ENCODE measurements around the gene TSPAN6. TPM values are rescaled to one million over a fixed set of nuclear protein-coding genes. Genes with fewer than 3 reads are reported as not detected.

Gene TSPAN6
- total and polyA plus RNA-seq, 2 of the 13 experiments (the other 11 are each of a cell fraction or from before 2014, with no cell fraction given), result 78.9 to 133 TPM

GRCh38 chrX:100649550-100650356 is 13.1 kb upstream of the TSPAN6 start (continued):
- TF ChIP-seq PRPF4 (IDR thresholded peaks at IDR 0.05; ENCODE audit: low read depth, low read length, poor library complexity, severe bottlenecking) (no peak), MBD4 (IDR thresholded peaks at IDR 0.05; ENCODE audit: borderline replicate concordance, low read length) (no peak), GABPB1 (CRISPR knock-in tag; IDR thresholded peaks at IDR 0.05) (peak; percentile 28; the same call in 1 of the 2 replicates), PTBP1 (IDR thresholded peaks at IDR 0.05; ENCODE audit: low read depth, low read length, poor library complexity, severe bottlenecking) (no peak), PBX3 (CRISPR knock-in tag; IDR thresholded peaks at IDR 0.05; ENCODE audit: borderline replicate concordance) (no peak), THAP11 (CRISPR knock-in tag; IDR thresholded peaks at IDR 0.05) (peak; percentile 37; the same call in 1 of the 2 replicates), ZNF263 (CRISPR knock-in tag; IDR thresholded peaks at IDR 0.05) (no peak), CC2D1A (CRISPR knock-in tag; IDR thresholded peaks at IDR 0.05) (no peak), HNF4G (IDR thresholded peaks at IDR 0.05; ENCODE audit: borderline replicate concordance, low read depth, low read length) (peak; percentile 67; the same call in 1 of the 2 replicates), HNF4G (CRISPR knock-in tag; IDR thresholded peaks at IDR 0.05; ENCODE audit: borderline replicate concordance, low read depth) (peak; percentile 35; the same call in 1 of the 2 replicates), ARID5B (CRISPR knock-in tag; IDR thresholded peaks at IDR 0.05) (peak; percentile 53), SOX13 (IDR thresholded peaks at IDR 0.05) (peak; percentile 26; the same call in 1 of the 2 replicates), SOX13 (CRISPR knock-in tag; conservative IDR thresholded peaks at IDR 0.05 in 1 of 2, IDR thresholded peaks at IDR 0.05 in 1 of 2) (peak in 1 of 2 experiments; percentile 74; a peak in 2 of 4 replicates), PHF21A (CRISPR knock-in tag; IDR thresholded peaks at IDR 0.05) (peak; percentile 45; the same call in 1 of the 2 replicates), ZNF839 (CRISPR knock-in tag; IDR thresholded peaks at IDR 0.05; ENCODE audit: borderline replicate concordance) (no peak), REST (IDR thresholded peaks at IDR 0.05; ENCODE audit: borderline replicate concordance in 1 of 2, low read depth in 1 of 2, low read length in 2 of 2) (0 out of 4 replicates have a peak, but pooled peaks of 1 of the 2 experiments have one; percentile 11), ERF (CRISPR knock-in tag; IDR thresholded peaks at IDR 0.05) (no peak), ZNF205 (CRISPR knock-in tag; IDR thresholded peaks at IDR 0.05) (no peak), ZMYM4 (CRISPR knock-in tag; IDR thresholded peaks at IDR 0.05) (peak; percentile 43; the same call in 1 of the 2 replicates)

Data from HepG2 (cell line).